Activated CD4-positive, alpha-beta T cell treated with anti-CD3 and anti-CD28 coated beads, Interleukin-2, amount 10 ng/mL, durations not matched to agents 7 days and 5 days (primary cell): Measurements from ENCODE around the gene CRACR2A. TPM values are rescaled to one million over a fixed set of nuclear protein-coding genes. Genes with fewer than 3 reads are reported as not detected.

Experiments
- CTCF ChIA-PET: fragments of 350-600 bp; sonication (Branson Sonifier 250); formaldehyde crosslinking; loops from one replicate; lab custom pipeline; 2021; ENCODE audit warnings: antibody characterized with exemption; lab: Charles Lee
- POLR2A ChIA-PET: fragments of 350-600 bp; sonication (Branson Sonifier 250); formaldehyde crosslinking; loops from one replicate; lab custom pipeline; 2021; ENCODE audit warnings: antibody characterized with exemption; lab: Charles Lee
- DNase-seq: peaks from one replicate; pipeline ENCODE4 v3.0.0-alpha.2; 2020
- H3K27ac Mint-ChIP-seq: one replicate; pipeline ENCODE4 v1.8.0; 2021; ENCODE audit warnings: mild to moderate bottlenecking, moderate library complexity, mixed read lengths
- H3K27me3 Mint-ChIP-seq: one replicate; pipeline ENCODE4 v1.8.0; 2021; ENCODE audit warnings: mixed read lengths
- H3K36me3 Mint-ChIP-seq: one replicate; pipeline ENCODE4 v1.8.0; 2021; ENCODE audit warnings: low read depth, mixed read lengths
- H3K4me1 Mint-ChIP-seq: one replicate; pipeline ENCODE4 v1.8.0; 2021; ENCODE audit warnings: mixed read lengths
- H3K4me3 Mint-ChIP-seq: one replicate; pipeline ENCODE4 v1.8.0; 2021; ENCODE audit warnings: mild to moderate bottlenecking, moderate library complexity, mixed read lengths
- H3K9me3 Mint-ChIP-seq: one replicate; pipeline ENCODE4 v1.8.0; 2021; ENCODE audit warnings: mixed read lengths
- total RNA-seq, 2 experiments: library from RNA; stranded (reverse); gene quantifications; one replicate each; pipeline ENCODE4 v1.2.3, GENCODE V29; 2021

The CRACR2A gene
- total RNA-seq, 2 experiments from 2014 or later, result 33.3 to 39.5 TPM

- H3K36me3 Mint-ChIP-seq, result peaks cover 54% of the 10 kb centered on the region
- peak overlapping the region; percentile 64 for H3K27ac Mint-ChIP-seq
Measured at GRCh38 chr12:3747976-3748619, 4.8 kb downstream of the CRACR2A start.

GRCh38 chr12:3747543-3747942 lies 5.4 kb downstream of the CRACR2A start:
- H3K4me1 Mint-ChIP-seq, result peaks cover 74% of the 10 kb centered on the region
- peak overlapping the region; percentile 38 for H3K27ac Mint-ChIP-seq
- ChIA-PET CTCF (interaction anchor here (1.0 to 1.2 kb wide), 2 partner anchors 8 to 19 kb away, joined by 3 read pairs; no protein-coding TSS in a partner anchor), POLR2A (no interaction called here)
- no peaks in the 10 kb centered on the region for H3K27me3 Mint-ChIP-seq
- H3K4me3 Mint-ChIP-seq, result no peak overlapping the region
- peaks cover 59% of the 10 kb centered on the region for H3K36me3 Mint-ChIP-seq
- DNase-seq, result no peak
- peaks cover 11% of the 10 kb centered on the region for H3K9me3 Mint-ChIP-seq

More at GRCh38 chr12:3747976-3748619, 4.8 kb downstream of the CRACR2A start:
- peaks cover 11% of the 10 kb centered on the region for H3K9me3 Mint-ChIP-seq
- ChIA-PET POLR2A (no interaction called here), CTCF (interaction anchor here (0.9 to 1.5 kb wide), 2 partner anchors 12 to 43 kb away, joined by 3 to 4 read pairs; no protein-coding TSS in a partner anchor)
- peaks cover 74% of the 10 kb centered on the region for H3K4me1 Mint-ChIP-seq
- H3K4me3 Mint-ChIP-seq, result no peak overlapping the region
- no peak for DNase-seq
- no peaks in the 10 kb centered on the region for H3K27me3 Mint-ChIP-seq

- peaks cover 71% of the 10 kb centered on the region for H3K4me1 Mint-ChIP-seq
- no peak for DNase-seq
- ChIA-PET POLR2A (no interaction called here), CTCF (interaction anchor here (1.0 to 1.2 kb wide), 2 partner anchors 9 to 19 kb away, joined by 3 read pairs; no protein-coding TSS in a partner anchor)
- H3K4me3 Mint-ChIP-seq, result no peak overlapping the region
- peaks cover 65% of the 10 kb centered on the region for H3K36me3 Mint-ChIP-seq
- H3K27ac Mint-ChIP-seq, result peak overlapping the region; percentile 38
- peaks cover 11% of the 10 kb centered on the region for H3K9me3 Mint-ChIP-seq
- no peaks in the 10 kb centered on the region for H3K27me3 Mint-ChIP-seq
Measured at GRCh38 chr12:3746758-3747157, 6.2 kb downstream of the CRACR2A start.

- no peak overlapping the region for H3K4me3 Mint-ChIP-seq
- H3K36me3 Mint-ChIP-seq, result peaks cover 59% of the 10 kb centered on the region
- CTCF ChIA-PET, result no interaction called here
- POLR2A ChIA-PET, result no interaction called here
- peaks cover 11% of the 10 kb centered on the region for H3K9me3 Mint-ChIP-seq
- no peak overlapping the region for H3K27ac Mint-ChIP-seq
- no peak for DNase-seq
- peaks cover 58% of the 10 kb centered on the region for H3K4me1 Mint-ChIP-seq
- H3K27me3 Mint-ChIP-seq, result no peaks in the 10 kb centered on the region
Measured at GRCh38 chr12:3745152-3745551, 7.8 kb downstream of the CRACR2A start.

GRCh38 chr12:3744229-3744901 lies 8.5 kb downstream of the CRACR2A start:
- no peak for DNase-seq
- CTCF ChIA-PET, result interaction anchor here (0.8 to 2.6 kb wide), 4 partner anchors 9 to 16 kb away, joined by 3 to 8 read pairs (median 4); partner anchors contain the start of gene CRACR2A
- H3K4me3 Mint-ChIP-seq, result no peak overlapping the region
- H3K9me3 Mint-ChIP-seq, result peaks cover 11% of the 10 kb centered on the region
- H3K27ac Mint-ChIP-seq, result peak overlapping the region; percentile 57
- no peaks in the 10 kb centered on the region for H3K27me3 Mint-ChIP-seq
- POLR2A ChIA-PET, result no interaction called here
- H3K4me1 Mint-ChIP-seq, result peaks cover 54% of the 10 kb centered on the region
- peaks cover 58% of the 10 kb centered on the region for H3K36me3 Mint-ChIP-seq

GRCh38 chr12:3743803-3744202 lies 9.1 kb downstream of the CRACR2A start:
- DNase-seq, result no peak
- peaks cover 48% of the 10 kb centered on the region for H3K4me1 Mint-ChIP-seq

GRCh38 chr12:3741882-3742672 lies 10.8 kb downstream of the CRACR2A start:
- H3K9me3 Mint-ChIP-seq, result peaks cover 11% of the 10 kb centered on the region
- POLR2A ChIA-PET, result no interaction called here
- no peak for DNase-seq
- no peak overlapping the region for H3K27ac Mint-ChIP-seq
- H3K4me1 Mint-ChIP-seq, result peaks cover 34% of the 10 kb centered on the region
- H3K4me3 Mint-ChIP-seq, result no peak overlapping the region
- H3K36me3 Mint-ChIP-seq, result peaks cover 54% of the 10 kb centered on the region
- no peaks in the 10 kb centered on the region for H3K27me3 Mint-ChIP-seq
- CTCF ChIA-PET, result interaction anchor here (0.6 to 2.6 kb wide), 5 partner anchors 11 to 455 kb away, joined by 3 to 8 read pairs (median 3); partner anchors contain the start of gene CRACR2A

More at GRCh38 chr12:3743803-3744202, 9.1 kb downstream of the CRACR2A start:
- Mint-ChIP-seq H3K4me3 (no peak overlapping the region), H3K36me3 (peaks cover 57% of the 10 kb centered on the region), H3K27me3 (no peaks in the 10 kb centered on the region), H3K27ac (no peak overlapping the region), H3K9me3 (peaks cover 11% of the 10 kb centered on the region)
- CTCF ChIA-PET, result interaction anchor here (0.8 to 2.6 kb wide), 4 partner anchors 9 to 15 kb away, joined by 3 to 8 read pairs (median 4); partner anchors contain the start of gene CRACR2A
- POLR2A ChIA-PET, result no interaction called here

GRCh38 chr12:3740480-3741231 lies 12.3 kb downstream of the CRACR2A start:
- H3K4me1 Mint-ChIP-seq, result peaks cover 20% of the 10 kb centered on the region
- DNase-seq, result no peak
- H3K36me3 Mint-ChIP-seq, result peaks cover 40% of the 10 kb centered on the region
- ChIA-PET POLR2A (no interaction called here), CTCF (interaction anchor here (1.1 to 1.4 kb wide), 2 partner anchors 63 to 68 kb away, joined by 3 to 4 read pairs; no protein-coding TSS in a partner anchor)
- H3K9me3 Mint-ChIP-seq, result no peaks in the 10 kb centered on the region
- no peak overlapping the region for H3K4me3 Mint-ChIP-seq
- H3K27me3 Mint-ChIP-seq, result no peaks in the 10 kb centered on the region
- no peak overlapping the region for H3K27ac Mint-ChIP-seq

- H3K9me3 Mint-ChIP-seq, result no peaks in the 10 kb centered on the region
- H3K27me3 Mint-ChIP-seq, result no peaks in the 10 kb centered on the region
- no peak overlapping the region for H3K27ac Mint-ChIP-seq
- no peak overlapping the region for H3K4me3 Mint-ChIP-seq
- no peak for DNase-seq
- CTCF ChIA-PET, result no interaction called here
- peaks cover 26% of the 10 kb centered on the region for H3K36me3 Mint-ChIP-seq
- POLR2A ChIA-PET, result no interaction called here
- peaks cover 3% of the 10 kb centered on the region for H3K4me1 Mint-ChIP-seq
Measured at GRCh38 chr12:3735432-3735831, 17.5 kb downstream of the CRACR2A start.

- Mint-ChIP-seq H3K9me3 (no peaks in the 10 kb centered on the region), H3K4me1 (peaks cover 27% of the 10 kb centered on the region), H3K27me3 (no peaks in the 10 kb centered on the region), H3K27ac (no peak overlapping the region), H3K36me3 (peaks cover 38% of the 10 kb centered on the region), H3K4me3 (no peak overlapping the region)
- ChIA-PET POLR2A (no interaction called here), CTCF (interaction anchor here (0.8 kb wide), 1 partner anchor 11 kb away, joined by 3 read pairs; no protein-coding TSS in a partner anchor)
- no peak for DNase-seq
Measured at GRCh38 chr12:3732901-3733300, 20.0 kb downstream of the CRACR2A start.

GRCh38 chr12:3730111-3730510 lies 22.8 kb downstream of the CRACR2A start:
- Mint-ChIP-seq H3K27ac (peak overlapping the region; percentile 92), H3K4me3 (no peak overlapping the region), H3K36me3 (peaks cover 55% of the 10 kb centered on the region), H3K27me3 (no peaks in the 10 kb centered on the region), H3K9me3 (peaks cover 6% of the 10 kb centered on the region), H3K4me1 (peaks cover 40% of the 10 kb centered on the region)
- no peak for DNase-seq
- ChIA-PET CTCF (no interaction called here), POLR2A (no interaction called here)
